Activated CD8-positive, alpha-beta memory T cell treated with anti-CD3 and anti-CD28 coated beads for 48 hours (primary cell): ENCODE results near the gene PARVB.
"Not testable (repeated sequence)": the region's sequence is repeated elsewhere in the genome, so short reads cannot be mapped to it uniquely, and the experiment has no call there.

ENCODE experiments used
- DNase-seq, 3 experiments: peaks; one replicate each; pipeline ENCODE4 v3.0.0-alpha.2; 2020; ENCODE audit warnings: low read depth in 2 of 3, low spot score in 2 of 3

Gene PARVB

GRCh38 chr22:44107340-44107739, 83.2 kb downstream of the PARVB start:
- DNase-seq: no peak

GRCh38 chr22:44108076-44108475, 84.0 kb downstream of the PARVB start:
- no peak for DNase-seq

- DNase-seq: no peak
Measured at GRCh38 chr22:44108806-44109385, 84.8 kb downstream of the PARVB start.

- no peak for DNase-seq
Measured at GRCh38 chr22:44109416-44109815, 85.3 kb downstream of the PARVB start.

GRCh38 chr22:44110656-44111055, 86.6 kb downstream of the PARVB start:
- DNase-seq: not testable (repeated sequence)

- no peak for DNase-seq
Measured at GRCh38 chr22:44111562-44112155, 87.6 kb downstream of the PARVB start.

- no peak for DNase-seq
Measured at GRCh38 chr22:44112191-44112590, 88.1 kb downstream of the PARVB start.

- no peak for DNase-seq
Measured at GRCh38 chr22:44116331-44116730, 92.2 kb downstream of the PARVB start.

- no peak for DNase-seq
Measured at GRCh38 chr22:44116755-44117684, 92.9 kb downstream of the PARVB start.

- DNase-seq: no peak
Measured at GRCh38 chr22:44117746-44118145, 93.6 kb downstream of the PARVB start.

GRCh38 chr22:44118645-44119315, 94.7 kb downstream of the PARVB start:
- no peak for DNase-seq

GRCh38 chr22:44119669-44120313, 95.7 kb downstream of the PARVB start:
- DNase-seq: no peak

GRCh38 chr22:44120314-44120704, 96.2 kb downstream of the PARVB start:
- DNase-seq: no peak

- no peak for DNase-seq
Measured at GRCh38 chr22:44125421-44125820, 101.3 kb downstream of the PARVB start.

GRCh38 chr22:44126807-44127206, 102.7 kb downstream of the PARVB start:
- no peak for DNase-seq

GRCh38 chr22:44127356-44127755, 103.3 kb downstream of the PARVB start:
- no peak for DNase-seq

- DNase-seq: no peak
Measured at GRCh38 chr22:44128958-44129618, 105.0 kb downstream of the PARVB start.

GRCh38 chr22:44129619-44129976, 105.5 kb downstream of the PARVB start:
- no peak for DNase-seq

GRCh38 chr22:44130076-44130711, 106.1 kb downstream of the PARVB start:
- no peak for DNase-seq

- DNase-seq: no peak
Measured at GRCh38 chr22:44131412-44131811, 107.3 kb downstream of the PARVB start.
